H54 (cell line): ENCODE data around the gene TNRC6B.
"Not testable (repeated sequence)": the region's sequence is repeated elsewhere in the genome, so short reads cannot be mapped to it uniquely, and the experiment has no call there.

ENCODE experiments used
- DNase-seq: peaks from one replicate; pipeline ENCODE4 v3.0.0; 2011; ENCODE audit warnings: low spot score, mixed read lengths; ENCODE audit not compliant: insufficient read length
- FAIRE-seq: peaks from 3 replicates; lab custom pipeline; 2011; peaks lifted over from hg19 to GRCh38; lab: Jason Lieb, UNC
- POLR2A ChIP-seq: IDR thresholded peaks from 2 replicates; pipeline ENCODE4 v1.6.1; 2011; ENCODE audit warnings: low read depth, mild to moderate bottlenecking, low read length

The TNRC6B gene

GRCh38 chr22:40175611-40176244 is 2.0 kb upstream of the TNRC6B start:
- DNase-seq: no peak
- no peak for TF ChIP-seq POLR2A
- no peak for FAIRE-seq

- TF ChIP-seq POLR2A: no peak
- DNase-seq (peak; percentile 15), FAIRE-seq (peak; percentile 73)
These were observed 596 bp upstream of the TNRC6B start for GRCh38 chr22:40176921-40177737.

GRCh38 chr22:40178417-40179409 is 988 bp downstream of the TNRC6B start:
- TF ChIP-seq POLR2A: no peak
- FAIRE-seq: no peak

GRCh38 chr22:40179526-40179925 is 1.8 kb downstream of the TNRC6B start:
- TF ChIP-seq POLR2A: no peak
- FAIRE-seq (no peak), DNase-seq (no peak)

More at GRCh38 chr22:40178417-40179409, 988 bp downstream of the TNRC6B start:
- no peak for DNase-seq

GRCh38 chr22:40180403-40180802 is 2.7 kb downstream of the TNRC6B start:
- no peak for FAIRE-seq
- no peak for TF ChIP-seq POLR2A
- DNase-seq: no peak

- no peak for DNase-seq
- no peak for TF ChIP-seq POLR2A
- no peak for FAIRE-seq
These were observed 3.6 kb downstream of the TNRC6B start for GRCh38 chr22:40181323-40181722.

GRCh38 chr22:40182231-40182835 is 4.6 kb downstream of the TNRC6B start:
- FAIRE-seq: no peak
- no peak for TF ChIP-seq POLR2A
- DNase-seq: no peak

GRCh38 chr22:40183029-40183581 is 5.4 kb downstream of the TNRC6B start:
- DNase-seq (peak; percentile 18), FAIRE-seq (peak; percentile 68)
- TF ChIP-seq POLR2A: no peak

GRCh38 chr22:40183603-40184002 is 5.9 kb downstream of the TNRC6B start:
- not testable (repeated sequence) for DNase-seq, FAIRE-seq

GRCh38 chr22:40187389-40187788 is 9.7 kb downstream of the TNRC6B start:
- no peak for TF ChIP-seq POLR2A
- FAIRE-seq (no peak), DNase-seq (no peak)

- no peak for TF ChIP-seq POLR2A
- DNase-seq (no peak), FAIRE-seq (no peak)
These were observed 12.3 kb downstream of the TNRC6B start for GRCh38 chr22:40189997-40190396.

GRCh38 chr22:40190501-40190900 is 12.8 kb downstream of the TNRC6B start:
- DNase-seq (no peak), FAIRE-seq (no peak)
- no peak for TF ChIP-seq POLR2A
